ENCODE data around the gene PEPD.

PEPD gene

GRCh38 chr19:33418871-33419787 lies 102.5 kb downstream of the PEPD start:
- no peaks in the 10 kb centered on the region for H3K9me3 ChIP-seq
- H3K4me1 ChIP-seq (ENCODE audit: control insufficient read depth in 1 of 2, insufficient read depth in 1 of 2, low read depth in 1 of 2, low read length in 1 of 2): peaks cover 3 to 5% of the 10 kb centered on the region in 2 experiments
- H3K36me3 ChIP-seq: no peaks in the 10 kb centered on the region
- H3K4me3 ChIP-seq (ENCODE audit: low read depth in 1 of 2, low read length in 1 of 2): no peak overlapping the region
- no peak overlapping the region for H3K27ac ChIP-seq
- TF ChIP-seq, protein P1, sequence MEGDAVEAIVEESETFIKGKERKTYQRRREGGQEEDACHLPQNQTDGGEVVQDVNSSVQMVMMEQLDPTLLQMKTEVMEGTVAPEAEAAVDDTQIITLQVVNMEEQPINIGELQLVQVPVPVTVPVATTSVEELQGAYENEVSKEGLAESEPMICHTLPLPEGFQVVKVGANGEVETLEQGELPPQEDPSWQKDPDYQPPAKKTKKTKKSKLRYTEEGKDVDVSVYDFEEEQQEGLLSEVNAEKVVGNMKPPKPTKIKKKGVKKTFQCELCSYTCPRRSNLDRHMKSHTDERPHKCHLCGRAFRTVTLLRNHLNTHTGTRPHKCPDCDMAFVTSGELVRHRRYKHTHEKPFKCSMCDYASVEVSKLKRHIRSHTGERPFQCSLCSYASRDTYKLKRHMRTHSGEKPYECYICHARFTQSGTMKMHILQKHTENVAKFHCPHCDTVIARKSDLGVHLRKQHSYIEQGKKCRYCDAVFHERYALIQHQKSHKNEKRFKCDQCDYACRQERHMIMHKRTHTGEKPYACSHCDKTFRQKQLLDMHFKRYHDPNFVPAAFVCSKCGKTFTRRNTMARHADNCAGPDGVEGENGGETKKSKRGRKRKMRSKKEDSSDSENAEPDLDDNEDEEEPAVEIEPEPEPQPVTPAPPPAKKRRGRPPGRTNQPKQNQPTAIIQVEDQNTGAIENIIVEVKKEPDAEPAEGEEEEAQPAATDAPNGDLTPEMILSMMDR (IDR thresholded peaks at IDR 0.05): no peak
- no peaks in the 10 kb centered on the region for H3K27me3 ChIP-seq

DNA sequence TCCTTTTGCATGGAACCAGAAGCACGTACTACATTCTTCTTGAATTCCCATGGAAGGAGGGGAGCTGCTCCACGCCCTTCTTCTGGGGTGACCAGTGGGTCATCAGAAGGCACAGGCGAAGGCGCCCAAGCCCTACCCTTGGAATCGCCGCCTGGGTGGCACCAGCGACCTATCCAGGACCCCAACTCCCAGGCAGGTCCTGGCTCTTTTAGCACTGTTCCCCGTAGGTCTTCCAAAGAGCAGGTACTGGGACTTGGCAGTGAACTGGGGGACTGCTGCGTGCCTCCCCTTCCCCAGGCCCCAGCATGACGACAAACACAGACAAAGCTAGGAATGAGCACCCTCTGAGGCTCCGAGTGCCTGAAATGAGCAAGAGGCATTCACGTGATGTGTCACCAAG lies 103.1 kb downstream of the PEPD start:
- Histone ChIP-seq H3K27me3 (no peaks in the 10 kb centered on the region), H3K4me3 (ENCODE audit: low read depth in 1 of 2, low read length in 1 of 2) (no peak overlapping the region), H3K4me1 (ENCODE audit: control insufficient read depth in 1 of 2, insufficient read depth in 1 of 2, low read depth in 1 of 2, low read length in 1 of 2) (peaks cover 3 to 5% of the 10 kb centered on the region in 2 experiments), H3K27ac (no peak overlapping the region), H3K36me3 (no peaks in the 10 kb centered on the region), H3K9me3 (no peaks in the 10 kb centered on the region)
- TF ChIP-seq, protein P1 (IDR thresholded peaks at IDR 0.05): no peak

DNA sequence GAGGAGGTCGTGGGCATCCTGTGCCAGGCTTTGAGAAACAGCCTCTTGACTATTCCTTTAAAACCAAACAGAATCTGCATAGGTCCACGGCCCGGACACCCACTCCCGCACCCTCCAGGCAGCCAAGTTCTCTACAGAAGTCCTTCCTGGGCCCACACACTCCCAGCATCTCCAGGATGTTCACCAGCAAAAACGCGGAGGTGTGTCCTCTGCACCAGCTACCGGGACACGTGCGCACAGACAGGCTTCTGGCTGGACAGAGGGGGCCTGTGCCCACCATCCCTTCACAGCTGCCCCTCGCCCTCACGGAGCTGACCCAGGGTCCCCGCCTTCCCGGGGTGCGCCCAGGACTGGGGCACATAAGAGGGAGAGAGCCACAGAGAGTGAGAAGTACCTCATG lies 103.8 kb downstream of the PEPD start:
- Histone ChIP-seq H3K27me3 (no peaks in the 10 kb centered on the region), H3K27ac (no peak overlapping the region), H3K9me3 (no peaks in the 10 kb centered on the region), H3K4me3 (ENCODE audit: low read depth in 1 of 2, low read length in 1 of 2) (no peak overlapping the region), H3K4me1 (ENCODE audit: control insufficient read depth in 1 of 2, insufficient read depth in 1 of 2, low read depth in 1 of 2, low read length in 1 of 2) (peaks cover 3 to 5% of the 10 kb centered on the region in 2 experiments), H3K36me3 (no peaks in the 10 kb centered on the region)
- TF ChIP-seq, protein P1 (IDR thresholded peaks at IDR 0.05): no peak

- no peaks in the 10 kb centered on the region for H3K27me3 ChIP-seq
- no peaks in the 10 kb centered on the region for H3K36me3 ChIP-seq
- H3K27ac ChIP-seq: no peak overlapping the region
- H3K9me3 ChIP-seq: no peaks in the 10 kb centered on the region
- H3K4me1 ChIP-seq (ENCODE audit: control insufficient read depth in 1 of 2, insufficient read depth in 1 of 2, low read depth in 1 of 2, low read length in 1 of 2): peaks cover 3 to 5% of the 10 kb centered on the region in 2 experiments
- TF ChIP-seq, protein P1 (IDR thresholded peaks at IDR 0.05): no peak
- H3K4me3 ChIP-seq (ENCODE audit: low read depth in 1 of 2, low read length in 1 of 2): no peak overlapping the region
These were observed 105.0 kb downstream of the PEPD start for GRCh38 chr19:33416307-33417215.

GRCh38 chr19:33414667-33415605 lies 106.7 kb downstream of the PEPD start:
- Histone ChIP-seq H3K36me3 (no peaks in the 10 kb centered on the region), H3K27ac (no peak overlapping the region), H3K27me3 (no peaks in the 10 kb centered on the region), H3K9me3 (no peaks in the 10 kb centered on the region), H3K4me1 (ENCODE audit: control insufficient read depth in 1 of 2, insufficient read depth in 1 of 2, low read depth in 1 of 2, low read length in 1 of 2) (peaks cover 3 to 5% of the 10 kb centered on the region in 2 experiments), H3K4me3 (ENCODE audit: low read depth in 1 of 2, low read length in 1 of 2) (no peak overlapping the region)
- TF ChIP-seq, protein P1 (IDR thresholded peaks at IDR 0.05): no peak
